GM18498 (cell line): ENCODE measurements around the gene PROSER1.
A peak's percentile ranks its signal among the peaks of the same experiment; 100 is the strongest.
"Not testable (repeated sequence)": the region's sequence is repeated elsewhere in the genome, so short reads cannot be mapped to it uniquely, and the experiment has no call there.

Experiments used
- ATAC-seq: cut with Tn5 transposase; IDR thresholded peaks from one replicate; pipeline ENCODE4 v1.9.1; 2021; ENCODE audit warnings: mild to moderate bottlenecking, moderate library complexity; ENCODE audit not compliant: unreplicated experiment

The PROSER1 gene

GRCh38 chr13:39037880-39038568 lies at the start of gene PROSER1, which contains the start of gene NHLRC3:
PROSER1 (minus strand) TSS chr13:39038089; CDS start chr13:39037242, 847 bp downstream.
NHLRC3 (plus strand) TSS chr13:39038456; CDS start chr13:39038640, 184 bp downstream.
- ATAC-seq: peak; percentile 76

- not testable (repeated sequence) for ATAC-seq
Measured at GRCh38 chr13:39086251-39086945, 48.5 kb upstream of the PROSER1 start.

GRCh38 chr13:39073983-39074382 lies 36.1 kb upstream of the PROSER1 start:
- ATAC-seq: no peak

- ATAC-seq: no peak
Measured at GRCh38 chr13:39072842-39073241, 35.0 kb upstream of the PROSER1 start.

GRCh38 chr13:39062004-39062403 lies 24.1 kb upstream of the PROSER1 start:
- no peak for ATAC-seq

GRCh38 chr13:39058040-39058439 lies 20.2 kb upstream of the PROSER1 start:
- ATAC-seq: no peak

- no peak for ATAC-seq
Measured at GRCh38 chr13:39056018-39056417, 18.1 kb upstream of the PROSER1 start.

GRCh38 chr13:39054112-39054511 lies 16.2 kb upstream of the PROSER1 start:
- ATAC-seq: no peak

GRCh38 chr13:39052944-39053343 lies 15.1 kb upstream of the PROSER1 start:
- ATAC-seq: no peak

GRCh38 chr13:39051157-39051556 lies 13.3 kb upstream of the PROSER1 start:
- ATAC-seq: peak; percentile 52

- no peak for ATAC-seq
Measured at GRCh38 chr13:39049274-39049673, 11.4 kb upstream of the PROSER1 start.

- no peak for ATAC-seq
Measured at GRCh38 chr13:39048806-39049205, 10.9 kb upstream of the PROSER1 start.

GRCh38 chr13:39047560-39047959 lies 9.7 kb upstream of the PROSER1 start:
- ATAC-seq: no peak

GRCh38 chr13:39044536-39044935 lies 6.6 kb upstream of the PROSER1 start:
- peak; percentile 91 for ATAC-seq

GRCh38 chr13:39040206-39040605 lies 2.3 kb upstream of the PROSER1 start:
- no peak for ATAC-seq

GRCh38 chr13:39039041-39039440 lies 1.2 kb upstream of the PROSER1 start:
- no peak for ATAC-seq

- ATAC-seq: peak; percentile 43
Measured at GRCh38 chr13:39038569-39039030, 711 bp upstream of the PROSER1 start.

- ATAC-seq: peak; percentile 33
Measured at GRCh38 chr13:39037410-39037879, 444 bp downstream of the PROSER1 start.

GRCh38 chr13:39036212-39036611 lies 1.7 kb downstream of the PROSER1 start:
- ATAC-seq: no peak

- ATAC-seq: no peak
Measured at GRCh38 chr13:39035799-39036198, 2.1 kb downstream of the PROSER1 start.

- ATAC-seq: no peak
Measured at GRCh38 chr13:39035204-39035603, 2.7 kb downstream of the PROSER1 start.

- ATAC-seq: no peak
Measured at GRCh38 chr13:39034085-39034484, 3.8 kb downstream of the PROSER1 start.
